Calu3 (cell line): ENCODE results near the gene CCDC15. TPM values are rescaled to one million over a fixed set of nuclear protein-coding genes. Genes with fewer than 3 reads are reported as not detected.
"Not testable (repeated sequence)": the region's sequence is repeated elsewhere in the genome, so short reads cannot be mapped to it uniquely, and the experiment has no call there.

Source experiments
- BruUV-seq: library from RNA; stranded (reverse); fragments of 400-500 nt; replicated peaks from 2 replicates; lab custom pipeline; 2021; lab: Mats Ljungman, UMichigan
- CTCF ChIA-PET: fragments of 300-600 bp; sonication (Branson Sonifier 250); formaldehyde crosslinking; loops from one replicate; lab custom pipeline; 2022; ENCODE audit warnings: antibody characterized with exemption; lab: Charles Lee
- DNase-seq: peaks from one replicate; pipeline ENCODE4 v3.0.0; 2022
- H3K27ac Mint-ChIP-seq: one replicate; pipeline ENCODE4 v1.8.0; 2022; ENCODE audit warnings: mixed read lengths; ENCODE audit not compliant: unreplicated experiment
- H3K27me3 Mint-ChIP-seq: one replicate; pipeline ENCODE4 v1.8.0; 2022; ENCODE audit warnings: mixed read lengths; ENCODE audit not compliant: unreplicated experiment
- H3K36me3 Mint-ChIP-seq: one replicate; pipeline ENCODE4 v1.8.0; 2022; ENCODE audit warnings: mild to moderate bottlenecking, moderate library complexity, mixed read lengths; ENCODE audit not compliant: insufficient read depth, unreplicated experiment
- H3K4me1 Mint-ChIP-seq: one replicate; pipeline ENCODE4 v1.8.0; 2022; ENCODE audit warnings: mild to moderate bottlenecking, low read depth, mixed read lengths; ENCODE audit not compliant: unreplicated experiment
- H3K4me3 Mint-ChIP-seq: one replicate; pipeline ENCODE4 v1.8.0; 2022; ENCODE audit warnings: mild to moderate bottlenecking, low read depth, moderate library complexity, mixed read lengths; ENCODE audit not compliant: unreplicated experiment
- H3K9me3 Mint-ChIP-seq: one replicate; pipeline ENCODE4 v1.8.0; 2022; ENCODE audit warnings: low read depth, mixed read lengths; ENCODE audit not compliant: unreplicated experiment
- CTCF ChIP-seq: fragments of 200-600 bp; IDR thresholded peaks from one replicate; pipeline ENCODE4 v1.8.0; 2022; ENCODE audit warnings: antibody characterized with exemption; ENCODE audit not compliant: unreplicated experiment
- intact Hi-C: fragments of 100-400 bp; cut with micrococcal nuclease; formaldehyde crosslinking; loops from one replicate; pipeline ENCODE4 v1.10.0; 2022; ENCODE audit not compliant: unreplicated experiment
- total RNA-seq: library from RNA; stranded (reverse); gene quantifications from 2 replicates; pipeline ENCODE4 v1.2.3, GENCODE V29; 2022

The CCDC15 gene
- total RNA-seq, 1 experiment from 2014 or later = 2.3 TPM

DNA sequence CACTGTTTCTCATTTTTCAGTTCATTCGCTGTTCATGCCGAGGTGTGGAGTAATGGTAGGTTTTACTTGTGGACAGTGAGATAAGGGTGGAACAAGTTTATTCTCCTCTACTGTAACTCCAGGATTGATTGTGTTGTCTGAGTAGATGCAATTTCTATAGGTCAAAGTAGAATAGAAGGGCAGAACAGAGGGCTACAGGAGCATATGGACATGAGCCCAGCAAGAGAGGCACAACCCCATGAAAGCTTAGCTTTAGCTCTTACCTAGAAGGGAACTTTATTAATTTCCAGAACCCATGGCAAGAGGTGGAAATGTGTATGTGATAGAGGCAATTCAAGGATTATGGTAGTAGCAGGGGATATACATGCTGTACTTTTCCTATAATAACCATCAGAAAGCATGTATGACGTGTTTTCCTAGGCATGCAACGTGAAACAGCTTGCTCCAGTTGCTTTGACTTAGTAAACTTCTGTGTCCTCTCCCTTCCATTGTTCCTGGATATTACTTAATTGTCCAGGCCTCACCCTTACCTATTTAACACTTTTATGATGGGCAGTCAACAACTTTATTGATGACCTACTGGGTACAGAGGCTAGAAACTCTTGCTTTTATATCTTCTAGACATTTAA, 95.3 kb downstream of the CCDC15 start:
- intact Hi-C loops = no loop called here
- H3K27ac Mint-ChIP-seq = no peak overlapping the region
- BruUV-seq = no TSS peak
- H3K9me3 Mint-ChIP-seq = no peaks in the 10 kb centered on the region
- no peak overlapping the region for H3K4me3 Mint-ChIP-seq
- peaks cover 3% of the 10 kb centered on the region for H3K4me1 Mint-ChIP-seq
- no peaks in the 10 kb centered on the region for H3K27me3 Mint-ChIP-seq
- CTCF ChIA-PET = no interaction called here
- no peaks in the 10 kb centered on the region for H3K36me3 Mint-ChIP-seq
- no peak for TF ChIP-seq CTCF
- DNase-seq = no peak

- Mint-ChIP-seq H3K36me3 (no peaks in the 10 kb centered on the region), H3K27ac (no peak overlapping the region)
Measured at GRCh38 chr11:125052047-125052446, 98.0 kb downstream of the CCDC15 start.

GRCh38 chr11:125053167-125053566, 99.2 kb downstream of the CCDC15 start:
- no peaks in the 10 kb centered on the region for H3K9me3 Mint-ChIP-seq
- H3K4me1 Mint-ChIP-seq = peaks cover 30% of the 10 kb centered on the region
- H3K4me3 Mint-ChIP-seq = no peak overlapping the region
- H3K27me3 Mint-ChIP-seq = no peaks in the 10 kb centered on the region
- no TSS peak for BruUV-seq
- no peaks in the 10 kb centered on the region for H3K36me3 Mint-ChIP-seq
- intact Hi-C loops = no loop called here
- no peak for TF ChIP-seq CTCF
- no peak overlapping the region for H3K27ac Mint-ChIP-seq
- DNase-seq = no peak
- CTCF ChIA-PET = no interaction called here

More at GRCh38 chr11:125052047-125052446, 98.0 kb downstream of the CCDC15 start:
- Mint-ChIP-seq H3K9me3 (no peaks in the 10 kb centered on the region), H3K4me3 (no peak overlapping the region), H3K27me3 (no peaks in the 10 kb centered on the region), H3K4me1 (peaks cover 23% of the 10 kb centered on the region)
- BruUV-seq = no TSS peak
- CTCF ChIA-PET = no interaction called here
- intact Hi-C loops = no loop called here
- DNase-seq = no peak
- no peak for TF ChIP-seq CTCF

DNA sequence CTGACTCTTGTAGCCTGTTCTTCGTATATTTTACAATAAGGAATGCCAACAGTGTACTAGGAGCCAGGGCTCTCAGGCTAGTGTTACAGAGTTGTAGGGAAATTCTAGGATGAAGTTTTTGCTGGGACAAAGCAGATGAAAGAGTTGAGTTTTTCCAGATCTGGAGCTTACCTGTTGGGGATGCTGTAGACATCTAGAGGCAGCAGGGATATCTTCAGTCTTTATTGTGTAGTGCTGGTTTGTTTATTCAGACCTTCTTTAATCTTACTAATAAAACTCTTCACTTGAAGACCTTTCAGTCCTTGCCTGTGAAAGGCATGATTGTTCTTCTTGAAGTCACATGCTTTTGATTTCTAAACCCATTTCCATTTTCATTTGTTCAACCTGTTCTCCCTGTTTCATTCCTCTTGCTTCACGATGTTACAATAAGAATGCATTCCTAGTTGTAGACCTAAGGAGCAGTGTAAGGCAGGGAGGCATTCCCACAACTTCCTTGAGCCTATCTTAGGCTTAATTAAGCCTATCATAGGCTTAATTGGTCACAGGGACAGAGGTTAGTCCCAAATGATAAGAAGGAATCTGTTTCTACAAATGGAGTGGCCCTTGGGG, 101.2 kb downstream of the CCDC15 start:
- H3K36me3 Mint-ChIP-seq = no peaks in the 10 kb centered on the region
- no TSS peak for BruUV-seq
- peaks cover 36% of the 10 kb centered on the region for H3K4me1 Mint-ChIP-seq
- no peaks in the 10 kb centered on the region for H3K27me3 Mint-ChIP-seq
- no peak for TF ChIP-seq CTCF
- H3K9me3 Mint-ChIP-seq = no peaks in the 10 kb centered on the region
- H3K27ac Mint-ChIP-seq = peak overlapping the region; percentile 70
- CTCF ChIA-PET = interaction anchor here (0.7 kb wide), 1 partner anchor 23 kb away, joined by 4 read pairs; no protein-coding TSS in a partner anchor
- no peak overlapping the region for H3K4me3 Mint-ChIP-seq
- intact Hi-C loops = loop anchor here (5.0 kb wide), 1 partner anchor 83 kb away; no protein-coding TSS in a partner anchor
- DNase-seq = no peak

DNA sequence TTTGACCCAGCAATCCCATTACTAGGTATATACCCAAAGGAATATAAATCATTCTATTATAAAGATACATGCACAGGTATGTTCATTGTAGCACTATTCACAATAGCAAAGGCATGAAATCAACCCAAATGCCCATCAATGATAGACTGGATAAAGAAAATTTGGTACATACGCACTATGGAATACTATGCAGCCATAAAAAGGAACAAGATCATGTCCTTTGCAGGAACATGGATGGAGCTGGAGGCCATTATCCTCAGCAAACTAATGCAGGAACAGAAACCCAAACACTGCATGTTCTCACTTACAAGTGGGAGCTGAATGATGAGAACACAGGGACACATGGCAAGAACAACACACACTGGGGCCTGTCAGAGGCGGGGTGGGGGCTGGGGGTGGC, 102.1 kb downstream of the CCDC15 start:
- DNase-seq, BruUV-seq, H3K4me3 Mint-ChIP-seq, H3K9me3 Mint-ChIP-seq, H3K27me3 Mint-ChIP-seq, H3K36me3 Mint-ChIP-seq, H3K27ac Mint-ChIP-seq, CTCF ChIA-PET: not testable (repeated sequence)
- intact Hi-C loops = loop anchor here (5.0 kb wide), 1 partner anchor 84 kb away; no protein-coding TSS in a partner anchor
- H3K4me1 Mint-ChIP-seq = peaks cover 36% of the 10 kb centered on the region
